GM12875 (cell line): Measurements from ENCODE around the gene CYP2C18.
"Not testable (repeated sequence)": the region's sequence is repeated elsewhere in the genome, so short reads cannot be mapped to it uniquely, and the experiment has no call there.

Experiments
- H3K4me3 ChIP-seq: one replicate; pipeline ENCODE4 v1.5.1; 2011; ENCODE audit warnings: low read depth, low read length, control low read depth
- TF ChIP-seq, protein P1 (sequence below): IDR thresholded peaks from 2 replicates; pipeline ENCODE4 v1.5.1; 2011; ENCODE audit warnings: low read depth, mild to moderate bottlenecking, control low read depth, inconsistent platforms, low read length, moderate library complexity, borderline replicate concordance; ENCODE audit not compliant: insufficient read depth

CYP2C18 gene

DNA sequence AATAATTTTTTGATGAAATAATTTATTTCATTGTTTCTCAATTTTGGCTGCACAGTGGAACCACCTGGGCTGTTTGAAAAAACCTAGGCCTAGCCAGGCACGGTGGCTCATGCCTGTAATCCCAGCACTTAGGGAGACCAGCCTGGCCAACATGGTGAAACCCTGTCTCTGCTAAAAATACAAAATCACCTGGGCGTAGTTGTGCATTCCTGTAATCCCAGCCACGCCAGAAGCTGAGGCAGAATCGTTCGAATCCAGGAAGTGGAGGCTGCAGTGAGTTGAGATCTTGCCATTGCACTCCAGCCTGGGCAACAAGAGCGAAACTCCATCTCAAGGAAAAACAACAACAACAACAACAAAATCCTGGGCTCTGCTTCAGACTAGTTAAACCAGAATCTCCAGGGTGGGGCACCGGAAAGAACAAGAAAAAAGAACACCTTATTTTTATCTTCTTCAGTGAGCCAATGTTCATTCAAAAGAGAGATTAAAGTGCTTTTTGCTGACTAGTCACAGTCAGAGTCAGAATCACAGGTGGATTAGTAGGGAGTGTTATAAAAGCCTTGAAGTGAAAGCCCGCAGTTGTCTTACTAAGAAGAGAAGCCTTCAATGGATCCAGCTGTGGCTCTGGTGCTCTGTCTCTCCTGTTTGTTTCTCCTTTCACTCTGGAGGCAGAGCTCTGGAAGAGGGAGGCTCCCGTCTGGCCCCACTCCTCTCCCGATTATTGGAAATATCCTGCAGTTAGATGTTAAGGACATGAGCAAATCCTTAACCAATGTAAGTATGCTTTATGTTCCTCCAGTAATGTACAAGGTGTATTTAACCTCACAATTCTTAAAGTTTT is at the start of gene CYP2C18:
TSS of gene CYP2C18 (plus strand) at position 516 of the 841 bp plus-strand sequence. CDS start at position 607, 91 bp downstream.
- TF ChIP-seq, protein P1, sequence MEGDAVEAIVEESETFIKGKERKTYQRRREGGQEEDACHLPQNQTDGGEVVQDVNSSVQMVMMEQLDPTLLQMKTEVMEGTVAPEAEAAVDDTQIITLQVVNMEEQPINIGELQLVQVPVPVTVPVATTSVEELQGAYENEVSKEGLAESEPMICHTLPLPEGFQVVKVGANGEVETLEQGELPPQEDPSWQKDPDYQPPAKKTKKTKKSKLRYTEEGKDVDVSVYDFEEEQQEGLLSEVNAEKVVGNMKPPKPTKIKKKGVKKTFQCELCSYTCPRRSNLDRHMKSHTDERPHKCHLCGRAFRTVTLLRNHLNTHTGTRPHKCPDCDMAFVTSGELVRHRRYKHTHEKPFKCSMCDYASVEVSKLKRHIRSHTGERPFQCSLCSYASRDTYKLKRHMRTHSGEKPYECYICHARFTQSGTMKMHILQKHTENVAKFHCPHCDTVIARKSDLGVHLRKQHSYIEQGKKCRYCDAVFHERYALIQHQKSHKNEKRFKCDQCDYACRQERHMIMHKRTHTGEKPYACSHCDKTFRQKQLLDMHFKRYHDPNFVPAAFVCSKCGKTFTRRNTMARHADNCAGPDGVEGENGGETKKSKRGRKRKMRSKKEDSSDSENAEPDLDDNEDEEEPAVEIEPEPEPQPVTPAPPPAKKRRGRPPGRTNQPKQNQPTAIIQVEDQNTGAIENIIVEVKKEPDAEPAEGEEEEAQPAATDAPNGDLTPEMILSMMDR: no peak
- no peak within 1 kb of the TSS for H3K4me3 ChIP-seq

DNA sequence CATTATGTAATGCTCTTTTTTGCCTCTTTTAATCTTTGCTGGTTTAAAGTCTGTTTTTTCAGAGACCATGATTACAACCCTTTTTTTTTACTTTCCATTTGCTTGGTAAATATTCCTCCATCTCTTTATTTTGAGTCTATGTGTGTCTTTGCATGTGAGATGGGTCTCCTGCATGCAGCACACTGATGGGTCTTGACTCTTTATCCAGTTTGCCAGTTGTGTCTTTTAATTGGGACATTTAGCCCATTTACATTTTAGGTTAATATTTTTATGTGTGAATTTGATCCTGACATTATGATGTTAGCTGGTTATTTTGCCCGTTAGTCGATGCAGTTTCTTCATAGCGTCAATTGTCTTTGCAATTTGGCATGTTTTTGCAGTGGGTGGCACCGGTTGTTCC is 45.4 kb upstream of the CYP2C18 start:
- H3K4me3 ChIP-seq: not testable (repeated sequence)

DNA sequence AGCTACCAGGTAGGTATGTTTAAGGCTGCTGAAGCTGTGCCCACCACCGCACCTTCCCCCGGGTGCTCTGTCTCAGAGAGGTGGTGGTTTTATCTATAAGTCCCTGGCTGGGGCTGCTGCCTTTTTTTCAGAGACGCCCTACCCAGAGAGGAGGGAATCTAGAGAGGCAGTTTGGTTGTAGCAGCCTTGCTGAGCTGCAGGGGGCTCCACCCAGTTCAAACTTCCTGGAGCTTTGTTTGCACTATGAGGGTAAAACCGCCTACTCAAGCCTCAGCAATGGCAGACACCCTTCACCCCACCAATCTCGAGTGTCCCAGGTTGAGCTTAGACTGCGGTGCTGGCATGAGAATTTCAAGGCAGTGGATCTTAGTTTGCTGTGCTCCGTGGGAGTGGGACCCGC is 43.6 kb upstream of the CYP2C18 start:
- TF ChIP-seq, protein P1: no peak
- no peak overlapping the region for H3K4me3 ChIP-seq

DNA sequence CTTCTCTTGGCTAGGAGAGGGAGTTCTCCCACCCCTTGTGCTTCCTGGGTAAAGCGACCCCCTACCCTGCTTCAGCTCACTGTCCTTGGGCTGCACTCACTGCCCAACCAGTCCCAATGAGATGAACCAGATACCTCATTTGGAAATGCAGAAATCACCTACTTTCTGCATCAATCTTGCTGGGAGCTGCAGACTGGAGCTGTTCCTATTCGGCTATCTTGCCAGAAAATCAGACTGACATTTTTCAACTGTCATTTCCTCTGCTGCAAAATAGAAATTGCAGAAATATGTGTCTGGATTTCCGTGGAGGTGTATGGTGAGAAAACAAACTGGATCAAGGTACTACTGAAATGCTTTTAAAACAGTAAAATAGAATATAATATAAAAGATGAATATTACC is 43.0 kb upstream of the CYP2C18 start:
- TF ChIP-seq, protein P1: no peak
- H3K4me3 ChIP-seq: no peak overlapping the region

DNA sequence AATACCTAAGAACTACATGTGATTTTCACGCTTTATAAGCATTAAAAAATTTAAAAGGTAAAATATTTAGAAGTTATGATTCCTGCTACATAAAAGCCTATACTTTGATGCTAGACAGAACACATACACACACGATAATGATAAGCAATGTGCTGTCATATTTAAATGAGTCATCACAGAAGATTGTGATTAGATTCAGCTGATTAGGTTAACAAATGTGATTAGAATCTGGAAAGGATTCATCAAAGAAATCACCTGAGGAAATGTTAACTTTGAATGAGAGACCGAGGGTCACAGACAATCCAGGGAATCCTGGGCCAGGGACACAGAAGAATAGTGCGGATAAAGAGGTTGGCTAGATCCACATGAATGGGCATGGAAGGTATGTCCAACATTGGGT is 42.0 kb upstream of the CYP2C18 start:
- TF ChIP-seq, protein P1: no peak
- H3K4me3 ChIP-seq: no peak overlapping the region

DNA sequence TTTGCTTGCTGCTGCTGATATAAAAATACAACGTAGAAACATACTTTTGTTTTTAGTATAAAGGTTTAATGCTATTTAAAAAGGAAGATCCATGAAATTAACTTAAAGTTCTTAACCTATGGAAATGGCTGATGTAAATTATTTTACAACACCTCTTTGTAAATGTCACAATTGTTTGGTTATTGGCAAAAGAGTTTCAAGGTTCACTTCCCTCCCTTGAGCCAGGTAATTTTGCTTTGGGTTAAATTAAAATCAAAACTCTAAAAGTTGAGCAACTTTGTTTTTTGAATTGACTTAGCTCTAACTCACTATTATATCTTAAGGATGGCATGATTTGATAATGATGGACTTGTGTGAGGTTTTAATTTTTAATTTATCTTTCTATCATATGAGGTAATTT is 39.2 kb upstream of the CYP2C18 start:
- TF ChIP-seq, protein P1: no peak
- no peak overlapping the region for H3K4me3 ChIP-seq

DNA sequence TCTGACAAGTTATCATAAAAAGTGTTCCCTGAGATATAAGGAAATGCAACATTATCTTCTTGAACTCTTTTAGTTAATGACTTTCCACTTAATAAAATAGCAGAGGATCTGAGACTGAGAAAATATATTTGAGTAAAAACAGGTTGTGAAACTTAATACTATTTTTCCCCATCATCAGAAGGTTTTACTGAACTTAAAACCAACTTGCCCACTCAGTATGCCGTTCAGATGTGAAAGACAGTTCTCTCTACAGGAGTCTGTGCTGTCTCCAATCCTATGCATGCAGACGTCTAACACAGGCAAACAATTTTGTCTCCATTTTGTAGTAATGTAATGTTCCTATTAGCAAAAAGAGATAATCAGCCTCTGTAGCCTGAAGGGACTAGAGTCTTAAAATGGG is 38.2 kb upstream of the CYP2C18 start:
- H3K4me3 ChIP-seq: no peak overlapping the region
- TF ChIP-seq, protein P1: no peak

DNA sequence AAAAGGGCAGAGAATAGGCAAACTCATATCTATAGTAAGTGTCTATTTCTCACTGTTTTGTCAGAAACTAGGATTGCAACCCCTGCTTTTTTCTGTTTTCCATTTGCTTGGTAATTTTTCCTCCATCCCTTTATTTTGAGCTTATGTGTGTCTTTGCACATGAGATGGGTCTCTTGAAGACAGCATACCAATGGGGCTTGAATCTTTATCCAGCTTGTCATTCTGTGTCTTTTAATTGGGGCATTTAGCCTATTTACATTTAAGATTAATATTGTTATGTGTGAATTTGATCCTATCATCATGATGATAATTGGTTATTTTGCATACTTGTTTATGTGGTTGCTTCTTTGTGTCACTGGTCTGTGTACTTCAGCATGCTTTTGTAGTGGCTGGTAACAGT is 28.3 kb upstream of the CYP2C18 start:
- H3K4me3 ChIP-seq: not testable (repeated sequence)

DNA sequence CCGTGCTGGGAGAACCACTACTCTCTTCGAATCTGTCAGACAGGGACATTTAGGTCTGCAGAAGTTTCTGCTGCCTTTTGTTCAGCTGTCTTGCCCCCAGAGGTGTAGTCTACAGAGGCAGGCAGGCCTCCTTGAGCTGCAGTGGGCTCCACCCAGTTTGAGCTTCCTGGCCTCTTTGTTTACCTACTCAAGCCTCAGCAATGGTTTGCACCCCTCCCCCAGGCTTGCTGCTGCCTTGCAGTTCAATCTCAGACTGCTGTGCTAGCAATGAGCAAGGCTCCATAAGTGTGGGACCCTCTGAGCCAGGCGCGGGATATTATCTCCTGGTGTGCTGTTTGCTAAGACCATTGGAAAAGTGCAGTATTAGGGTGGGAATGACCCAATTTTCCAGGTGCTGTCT is 20.5 kb upstream of the CYP2C18 start:
- not testable (repeated sequence) for H3K4me3 ChIP-seq
